ENCODE data around the gene IL15. TPM values are rescaled to one million over a fixed set of nuclear protein-coding genes. Genes with fewer than 3 reads are reported as not detected.

Gene IL15
- polyA plus RNA-seq, 1 donor, result 2.5 TPM

- DNase-seq, result no peak
Observed at GRCh38 chr4:141772838-141773237, 136.5 kb downstream of the IL15 start.

GRCh38 chr4:141782205-141782604, 145.8 kb downstream of the IL15 start:
- DNase-seq, result no peak
